ENCODE data around the gene ALPI. TPM values are rescaled to one million over a fixed set of nuclear protein-coding genes. Genes with fewer than 3 reads are reported as not detected.

The ALPI gene
- total RNA-seq, 1 experiment from 2014 or later: not detected

DNA sequence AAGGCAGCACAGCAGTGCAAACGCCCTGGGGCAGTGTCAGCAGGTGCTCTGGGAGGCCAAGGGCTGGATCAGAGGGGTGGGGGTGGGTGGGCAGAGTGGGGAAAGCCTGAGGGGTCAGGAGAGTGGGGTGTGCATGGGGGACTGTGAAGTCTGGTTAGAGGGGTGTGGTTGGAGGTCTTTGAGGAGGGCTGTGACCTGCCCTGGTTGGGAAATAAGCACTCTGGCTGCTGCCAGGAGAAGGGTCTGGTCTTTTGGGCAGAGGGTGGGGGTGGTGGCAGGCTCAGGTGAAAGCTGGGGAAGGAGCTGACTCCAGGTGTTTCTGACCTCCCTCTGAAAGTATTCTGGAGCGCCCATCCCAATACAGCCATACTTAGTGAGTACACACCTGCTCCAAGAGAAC lies 4.2 kb downstream of the ALPI start:
- DNase-seq (ENCODE audit: low spot score): no peak

DNA sequence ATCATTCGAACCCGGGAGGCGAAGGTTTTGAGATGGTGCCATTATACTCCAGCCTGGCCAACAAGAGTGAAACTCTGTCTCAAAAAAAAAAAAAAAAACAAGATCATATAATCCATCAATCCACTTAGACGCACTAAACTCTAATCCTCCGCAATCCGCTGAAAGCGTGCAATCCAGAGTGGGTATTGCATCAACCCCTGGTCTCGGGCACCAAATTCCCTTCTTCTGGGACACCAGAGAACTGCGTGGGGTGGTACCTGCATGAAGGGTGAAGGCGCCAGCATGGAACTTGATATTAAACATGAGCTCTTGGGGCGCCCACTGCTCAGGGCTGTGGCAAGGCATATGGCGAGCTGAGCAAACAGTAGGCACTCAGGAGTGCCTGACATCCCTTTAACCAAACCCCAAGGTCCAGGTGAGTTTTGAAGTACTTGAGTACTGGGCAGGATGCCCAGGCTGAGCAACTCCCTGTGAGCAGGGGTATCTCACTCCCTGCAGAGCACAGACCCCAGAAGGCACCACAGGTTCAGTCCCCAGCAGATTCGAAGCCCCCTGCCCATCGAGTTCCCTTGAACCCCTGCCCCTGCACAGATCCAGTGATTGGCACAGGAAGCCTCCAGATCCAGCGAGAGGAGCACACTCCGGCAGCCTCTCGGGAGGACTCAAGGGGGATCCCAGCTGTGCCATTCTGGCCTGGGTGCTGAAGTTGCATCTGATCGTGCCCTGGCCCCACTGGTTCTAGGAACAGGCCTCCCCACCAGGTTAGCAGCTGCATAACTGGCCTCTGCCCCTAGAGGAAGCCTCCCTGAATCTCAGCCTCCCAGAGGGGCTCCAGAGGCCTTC lies 8.0 kb downstream of the ALPI start:
- DNase-seq (ENCODE audit: low spot score): no peak

DNA sequence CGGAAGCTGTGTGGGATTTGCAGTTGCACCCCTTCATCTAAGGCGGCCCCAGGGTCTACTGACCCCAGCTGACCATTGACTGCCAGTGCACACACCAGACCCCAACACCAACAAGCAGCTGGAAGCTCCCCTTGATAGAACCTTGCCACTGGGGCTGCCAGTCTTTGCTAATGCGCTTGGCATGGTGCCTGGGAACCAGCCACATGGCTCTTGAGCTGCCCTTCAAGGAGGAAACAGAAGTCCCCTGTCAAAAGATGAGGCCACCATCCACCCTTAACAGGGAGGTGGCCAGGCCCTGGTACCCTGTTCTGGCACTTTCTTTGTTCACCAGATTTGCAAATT lies 8.6 kb downstream of the ALPI start:
- no peak for DNase-seq (ENCODE audit: low spot score)

DNA sequence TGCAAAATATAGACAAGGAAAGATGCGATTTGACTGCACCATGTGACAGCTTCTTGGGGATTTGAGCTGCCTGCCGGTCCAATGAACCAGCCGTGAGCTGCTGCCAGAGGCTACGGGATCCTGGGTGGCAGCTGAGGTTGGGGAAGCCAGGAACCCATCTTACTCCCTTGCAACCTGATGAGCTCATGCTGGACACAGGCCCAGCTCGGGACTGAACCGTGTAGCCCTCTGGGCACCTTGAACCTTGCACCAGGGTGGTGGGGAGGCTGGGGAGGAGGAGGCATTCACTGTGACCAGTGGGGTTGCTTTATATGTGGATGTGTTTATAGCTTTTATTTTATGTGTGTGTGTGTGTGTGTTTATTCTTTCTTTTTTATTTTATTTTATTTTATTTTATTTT lies 9.1 kb downstream of the ALPI start:
- DNase-seq (ENCODE audit: low spot score): no peak

DNA sequence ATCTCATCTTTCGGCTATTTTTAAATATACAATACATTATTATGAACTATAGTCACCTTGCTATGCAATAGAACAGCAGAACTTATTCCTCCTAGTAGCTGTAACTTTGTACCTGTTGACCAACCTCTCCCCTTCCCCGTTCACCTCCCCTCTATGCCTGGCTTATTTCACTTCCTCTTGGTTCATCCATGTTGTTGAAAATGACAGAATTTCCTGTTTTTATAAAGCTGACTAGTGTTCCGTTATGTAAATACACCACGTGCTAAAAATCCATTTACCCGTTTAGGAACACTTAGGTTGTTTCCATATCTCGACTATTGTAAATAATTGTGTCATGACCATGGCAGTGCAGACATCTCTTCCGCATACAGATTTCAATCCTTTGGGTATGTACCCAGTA lies 10.3 kb downstream of the ALPI start:
- DNase-seq (ENCODE audit: low spot score): no peak

DNA sequence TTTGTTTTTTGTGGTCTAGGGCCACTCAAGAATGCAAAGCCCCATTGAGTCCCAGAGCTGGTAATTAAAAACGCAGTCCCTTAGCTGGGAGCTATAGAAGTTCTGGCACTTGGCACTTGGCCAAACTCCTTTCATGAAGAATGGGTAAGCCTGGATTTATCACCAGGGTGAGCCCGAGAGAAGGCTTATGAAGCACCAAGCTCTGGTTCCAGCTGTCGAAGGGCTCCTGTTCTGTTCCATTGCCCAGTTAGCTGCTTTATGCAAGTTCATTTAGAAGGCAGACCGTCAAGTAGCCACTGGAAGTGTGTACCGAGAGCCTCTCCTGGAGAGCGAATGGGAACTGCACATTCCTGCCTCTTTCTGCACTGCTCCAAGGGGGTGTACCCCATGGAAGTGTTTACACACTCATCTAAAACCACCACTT lies 17.5 kb downstream of the ALPI start:
- DNase-seq (ENCODE audit: low spot score): no peak

DNA sequence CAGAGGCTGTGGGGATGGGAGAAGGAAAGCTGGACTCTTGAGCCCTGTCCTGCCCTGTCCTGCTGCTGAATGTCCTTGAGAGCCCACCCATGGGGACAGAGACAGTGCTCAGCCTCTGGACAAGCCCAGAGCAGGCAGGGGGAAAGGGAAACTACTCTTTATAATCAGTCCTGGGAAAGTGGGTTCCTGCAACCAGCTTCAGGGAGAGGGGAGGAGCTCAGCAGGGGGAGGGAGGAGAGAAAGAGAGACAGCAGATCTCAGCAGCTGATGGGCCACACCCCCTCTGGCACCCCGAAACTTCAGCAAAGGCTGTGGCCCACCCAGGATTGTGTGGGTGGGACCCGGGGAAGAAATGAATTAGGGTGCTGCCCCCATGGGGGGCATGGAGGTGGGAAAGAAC lies 20.1 kb downstream of the ALPI start:
- no peak for DNase-seq (ENCODE audit: low spot score)

DNA sequence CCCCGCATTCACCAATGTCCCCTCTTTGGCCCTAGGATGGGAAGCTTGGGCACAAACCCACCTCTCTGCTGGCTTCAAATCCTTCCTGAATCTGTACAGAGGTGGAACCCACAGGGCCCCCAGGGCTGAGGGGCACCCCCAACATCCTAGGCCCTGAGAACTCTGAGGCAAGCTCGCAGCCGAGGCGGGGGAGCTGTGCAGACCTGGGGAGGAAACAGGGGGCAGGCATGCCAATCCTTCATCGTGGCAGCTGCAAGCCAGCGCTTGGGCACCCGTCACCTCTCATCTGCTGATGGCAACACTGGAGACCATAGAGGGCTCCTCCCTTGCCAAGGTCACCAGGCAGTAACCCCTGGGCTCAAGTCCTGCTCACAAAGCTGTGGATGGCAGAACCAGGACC lies 20.8 kb downstream of the ALPI start:
- no peak for DNase-seq (ENCODE audit: low spot score)

DNA sequence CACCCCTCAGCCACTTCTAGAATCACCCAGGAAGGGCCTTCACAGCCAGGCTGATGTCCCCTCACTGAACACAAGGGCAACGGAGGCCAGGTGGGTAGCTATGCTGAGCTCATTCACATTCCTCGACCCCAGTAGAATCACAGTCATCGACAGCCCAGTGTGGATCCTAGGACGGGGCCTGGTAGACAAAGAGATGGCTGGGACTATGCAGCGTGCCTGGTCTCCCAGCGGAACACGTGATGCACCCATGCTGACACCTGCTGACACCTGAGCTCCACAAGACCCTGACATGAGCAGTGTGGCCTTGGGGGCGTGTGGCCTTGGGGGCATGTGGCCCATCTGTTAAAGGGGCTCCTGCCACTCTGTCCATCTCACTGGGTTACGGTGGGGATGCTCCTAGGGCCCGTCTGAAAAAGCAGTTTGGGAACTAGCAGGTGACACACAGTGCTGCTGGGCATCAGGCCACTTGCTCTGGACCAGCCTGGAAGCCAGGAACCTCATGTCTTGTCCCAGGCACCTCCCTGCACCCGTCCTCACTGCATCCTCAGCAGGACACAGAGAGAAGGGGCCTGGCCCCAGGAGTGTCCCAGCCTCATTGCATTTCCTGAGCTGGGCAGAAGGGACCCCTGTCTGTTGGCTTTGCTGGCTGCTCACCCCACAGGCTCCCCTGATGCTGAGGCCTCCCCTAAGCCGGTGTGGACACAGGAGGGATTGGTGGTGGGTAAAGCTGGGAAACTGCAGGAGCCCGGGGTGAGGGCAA lies 22.0 kb downstream of the ALPI start:
- DNase-seq (ENCODE audit: low spot score): no peak

DNA sequence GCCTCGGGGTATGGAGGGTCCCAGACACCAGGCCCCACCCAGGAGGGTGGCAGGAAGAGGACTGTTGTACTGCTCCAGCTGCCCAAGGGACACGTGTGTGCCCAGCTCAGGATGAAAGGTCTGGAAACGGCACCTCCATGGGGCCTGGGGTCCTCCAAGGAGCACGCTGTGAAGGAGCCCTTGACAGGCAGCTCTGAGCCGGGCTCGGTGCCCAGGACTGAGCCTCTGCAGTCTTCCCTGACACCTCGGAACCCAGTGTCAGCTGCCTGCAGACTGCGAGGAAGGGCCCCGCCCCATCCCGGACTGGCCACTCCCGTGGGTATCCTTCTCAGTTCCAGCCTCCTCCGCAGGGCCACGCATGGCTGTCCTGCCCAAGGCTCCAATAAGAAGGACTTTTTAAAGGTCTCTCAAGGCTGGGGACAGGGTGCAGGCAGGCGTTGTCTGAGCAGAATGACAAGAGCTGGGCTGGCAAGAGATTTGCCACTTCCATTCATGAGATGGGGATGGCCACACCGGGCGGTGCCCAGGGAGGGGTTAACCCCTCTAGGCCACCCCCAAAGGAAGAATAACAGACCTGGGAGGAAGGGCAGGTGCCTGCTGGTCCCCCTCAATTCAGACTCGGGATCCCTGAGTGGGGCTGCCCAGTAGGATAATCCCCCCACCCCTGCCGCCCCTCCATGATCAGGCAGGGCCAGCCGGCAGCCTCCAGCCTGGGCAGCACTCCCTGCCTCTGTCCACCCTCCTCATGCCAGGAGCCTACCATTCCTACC lies 22.8 kb downstream of the ALPI start:
- DNase-seq (ENCODE audit: low spot score): no peak

DNA sequence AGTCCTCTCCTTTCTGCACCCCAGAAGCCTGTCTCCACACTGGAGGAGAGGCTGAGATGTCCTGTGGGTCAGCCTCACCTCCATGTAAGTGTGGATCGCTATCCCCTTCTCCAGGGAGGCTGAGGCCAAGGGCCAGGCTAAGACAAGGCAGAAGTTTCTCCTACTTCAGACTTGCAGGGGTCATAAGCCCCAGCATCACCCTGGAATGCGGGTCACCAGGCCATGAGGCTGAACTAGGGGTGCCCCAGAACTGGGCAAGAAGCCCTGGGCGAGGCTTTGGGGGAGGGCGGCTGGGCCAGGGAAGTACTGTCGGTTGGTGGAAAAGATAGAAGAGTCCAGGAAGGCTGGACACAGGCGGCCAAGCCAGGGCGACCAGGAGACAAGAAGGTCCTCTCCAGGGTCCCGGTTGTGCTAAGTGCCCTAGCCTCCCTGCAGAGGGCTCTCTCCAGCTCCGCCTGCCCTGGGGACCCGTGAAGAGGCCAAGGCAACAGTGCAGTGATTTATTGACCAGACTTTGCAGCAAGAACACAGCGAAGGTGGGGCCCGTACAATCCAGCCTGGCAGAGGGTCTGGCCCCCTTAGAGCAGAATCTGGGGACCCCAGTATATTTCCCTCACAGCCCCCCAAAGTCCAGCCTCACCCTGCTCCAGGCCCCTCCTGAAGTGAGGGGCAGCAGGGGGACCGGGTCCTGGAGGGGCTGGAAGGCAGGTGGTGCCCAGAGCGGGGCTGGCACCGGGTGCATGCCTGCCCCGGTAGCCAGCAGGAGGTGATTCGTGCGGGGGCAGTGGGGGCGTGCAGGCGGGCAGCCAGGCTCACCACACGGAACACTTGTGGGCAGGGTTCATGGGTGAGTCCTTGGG lies 23.6 kb downstream of the ALPI start:
- DNase-seq (ENCODE audit: low spot score): no peak

DNA sequence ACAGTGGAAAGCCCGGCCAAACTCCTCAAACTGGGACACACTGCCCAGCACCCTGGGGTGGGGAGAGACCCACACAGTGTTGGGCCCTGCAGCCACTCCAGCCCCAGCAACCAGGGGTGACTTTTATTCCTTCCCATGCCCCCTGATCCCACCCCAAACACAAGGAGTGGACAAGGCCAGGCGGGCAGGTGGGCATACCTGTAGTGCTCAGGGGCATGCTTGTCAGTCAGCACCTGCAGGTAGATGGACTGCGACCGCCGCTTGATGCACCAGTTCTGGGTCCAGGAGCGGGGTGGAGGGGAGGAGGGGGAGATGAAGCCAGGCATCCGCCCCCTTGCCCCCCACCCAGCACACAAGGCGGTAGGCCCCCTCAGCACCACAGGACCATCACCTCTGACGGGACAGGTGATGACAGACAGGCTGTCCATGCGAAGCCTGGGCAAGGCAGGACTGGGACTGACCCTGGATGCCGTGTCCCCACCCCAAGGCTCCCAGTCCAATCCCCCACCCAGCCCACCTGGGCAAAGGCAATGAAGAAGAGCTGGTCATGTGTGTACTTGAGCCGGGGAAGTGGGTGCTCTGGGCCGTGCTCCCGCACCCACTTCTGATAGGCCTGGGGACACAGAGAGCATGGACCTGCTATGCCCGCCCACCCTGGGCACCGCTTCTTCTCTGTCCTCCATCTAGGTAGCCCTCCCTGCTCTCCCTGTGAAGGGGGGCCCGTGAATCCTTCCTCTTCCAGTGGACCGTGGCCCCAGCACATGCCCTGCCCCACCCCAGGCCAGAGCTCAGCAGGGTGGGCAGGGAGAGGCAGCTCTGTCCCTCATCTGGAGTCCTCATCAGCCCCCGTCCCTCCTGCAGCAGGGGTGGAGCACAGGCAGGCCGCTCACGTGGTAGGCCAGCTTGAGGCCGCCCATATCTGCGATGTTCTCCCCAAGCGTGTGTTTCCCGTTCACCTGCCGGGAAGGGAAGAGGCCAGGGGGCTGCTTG lies 24.5 kb downstream of the ALPI start:
- no peak for DNase-seq (ENCODE audit: low spot score)

DNA sequence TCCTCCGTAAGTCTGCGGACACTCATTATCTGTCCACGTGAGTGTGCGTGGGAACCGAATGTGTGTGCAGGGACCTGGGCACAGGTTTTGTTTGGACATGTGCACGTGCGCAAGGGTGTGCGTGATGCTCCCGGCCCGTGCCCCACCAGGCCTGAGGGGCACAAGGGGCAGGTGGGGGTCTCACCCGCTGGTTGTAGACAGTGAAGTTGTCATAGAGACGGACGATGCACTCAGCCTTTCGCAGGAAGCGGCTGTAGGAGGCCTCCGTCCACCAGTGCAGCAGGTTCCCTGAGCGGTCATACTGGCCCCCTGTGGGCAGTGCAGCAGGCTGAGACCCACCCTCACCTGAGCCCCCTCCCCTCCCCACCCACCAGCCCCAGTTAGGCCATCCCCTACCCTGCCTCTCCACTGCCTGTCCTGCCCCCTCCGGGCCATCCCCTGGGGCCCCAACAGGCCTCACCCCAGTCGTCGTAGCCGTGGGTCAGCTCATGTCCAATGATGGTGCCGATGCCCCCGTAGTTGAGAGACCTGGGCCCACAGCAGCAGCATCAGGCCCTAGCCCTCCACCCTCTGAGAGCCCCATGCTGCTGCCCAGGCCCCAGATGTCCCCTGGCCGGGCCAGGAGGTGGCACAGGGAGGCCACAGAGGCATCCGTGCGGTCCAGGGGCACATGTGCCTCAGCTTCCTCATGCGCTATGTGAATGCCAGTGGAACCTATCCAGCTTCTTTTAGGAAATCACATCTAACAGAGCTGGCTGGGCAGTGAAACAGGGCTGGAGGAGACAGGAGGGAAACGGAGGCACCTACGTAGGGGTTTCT lies 25.6 kb downstream of the ALPI start:
- no peak for DNase-seq (ENCODE audit: low spot score)

DNA sequence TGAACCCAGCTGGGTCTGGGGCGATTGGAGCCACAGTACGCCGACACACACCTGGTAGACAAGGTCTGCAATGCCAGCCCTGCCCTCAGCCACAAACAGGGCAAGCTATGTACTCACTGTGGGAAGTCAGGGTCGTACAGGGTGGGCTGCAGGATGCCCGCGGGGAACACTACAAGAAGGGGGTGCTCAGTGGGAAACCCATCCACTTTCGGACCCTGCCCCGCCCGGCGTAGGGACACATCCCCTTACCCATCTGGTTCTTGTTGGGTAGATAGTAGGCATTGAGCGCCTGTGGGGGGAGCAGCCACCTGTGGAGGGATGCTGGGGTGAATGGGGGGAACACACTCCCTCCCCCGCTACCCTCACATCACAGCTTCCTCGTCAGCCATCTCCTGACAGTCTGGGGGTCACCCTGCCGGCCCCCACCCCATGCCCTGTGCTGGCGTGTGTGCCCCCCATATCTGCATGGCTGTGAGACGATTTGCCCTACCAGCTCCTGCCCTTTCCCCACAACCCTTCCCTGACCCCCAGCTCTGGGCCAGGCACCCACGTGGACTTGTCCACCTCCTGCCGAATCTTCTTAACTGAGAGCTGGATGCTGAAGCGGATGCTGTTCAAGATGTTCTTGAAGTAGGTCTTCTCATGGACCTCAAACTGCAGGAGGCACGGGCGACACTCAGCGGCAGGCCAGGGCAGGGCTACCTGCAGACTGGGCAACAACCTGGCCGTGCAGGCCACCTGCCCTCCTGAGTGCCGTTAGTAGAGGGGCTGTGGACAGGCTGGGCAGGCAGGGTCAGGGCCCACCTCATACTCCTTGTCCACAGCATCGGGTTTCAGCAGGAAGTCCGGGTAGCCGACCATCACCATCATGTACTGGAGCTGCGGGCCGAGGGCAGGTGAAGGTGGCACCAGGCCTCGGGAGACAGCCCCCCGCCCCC lies 26.6 kb downstream of the ALPI start:
- no peak for DNase-seq (ENCODE audit: low spot score)

DNA sequence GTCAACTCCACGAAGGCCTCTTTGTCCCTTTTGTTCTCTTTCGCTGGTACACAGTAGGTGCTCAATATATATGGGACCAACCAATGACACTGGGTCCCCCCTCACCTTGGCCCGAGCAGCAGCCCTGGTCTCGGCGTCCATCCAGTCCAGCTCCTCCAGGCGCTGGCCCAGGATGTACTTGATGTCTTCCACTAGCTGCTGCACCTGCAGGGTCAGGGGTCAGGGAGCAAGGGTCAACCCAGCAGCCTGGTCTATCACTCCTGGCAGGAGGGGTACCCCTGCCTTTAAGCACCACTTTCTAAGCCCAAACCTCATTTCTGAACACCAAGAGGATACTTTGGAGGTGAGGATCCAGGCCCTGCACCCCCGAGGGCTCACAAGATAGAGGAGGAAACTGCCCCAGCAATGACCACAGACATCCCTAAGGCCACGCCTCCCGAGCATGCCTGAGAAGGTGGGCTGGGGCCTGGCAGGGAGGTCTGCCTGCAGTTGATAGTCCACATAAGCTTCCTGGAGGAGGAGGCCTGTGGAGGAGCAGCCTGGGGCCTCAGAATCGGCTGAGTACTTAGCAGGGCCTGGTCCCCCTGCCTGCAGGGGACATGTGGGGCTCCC lies 27.5 kb downstream of the ALPI start:
- no peak for DNase-seq (ENCODE audit: low spot score)

DNA sequence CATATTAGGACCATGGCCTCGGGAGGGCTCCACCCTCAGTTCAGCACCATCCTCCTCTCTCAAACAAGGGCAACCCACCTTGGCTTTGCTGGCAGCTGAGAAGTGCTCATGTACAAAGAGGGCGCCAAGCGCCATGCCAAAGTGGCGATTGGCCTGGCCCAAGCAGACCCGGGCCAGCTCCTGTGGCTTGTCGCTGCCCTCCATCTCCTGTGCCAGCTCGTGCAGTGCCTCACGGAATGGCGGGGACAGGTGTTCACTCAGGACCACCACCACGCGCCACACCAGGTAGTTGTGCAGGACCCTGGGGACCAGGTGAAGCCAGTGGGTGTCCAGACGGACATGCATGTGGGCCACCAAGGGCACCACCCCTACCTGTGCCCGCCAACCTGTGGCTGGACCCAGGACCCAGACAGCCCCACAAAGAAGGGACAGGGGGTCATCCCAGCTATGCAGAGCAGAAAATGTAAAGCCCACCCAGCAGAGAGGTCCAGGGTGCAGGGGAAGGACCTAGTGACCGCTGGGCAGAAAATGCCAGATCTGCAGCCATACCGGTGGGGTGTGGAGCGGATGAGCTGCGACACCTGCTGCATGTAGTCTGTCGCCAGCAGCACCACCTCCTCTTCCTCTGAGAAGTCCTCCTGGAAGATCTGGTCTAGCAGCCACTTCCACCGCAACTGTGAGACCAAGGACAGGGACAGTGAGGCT lies 28.1 kb downstream of the ALPI start:
- no peak for DNase-seq (ENCODE audit: low spot score)

DNA sequence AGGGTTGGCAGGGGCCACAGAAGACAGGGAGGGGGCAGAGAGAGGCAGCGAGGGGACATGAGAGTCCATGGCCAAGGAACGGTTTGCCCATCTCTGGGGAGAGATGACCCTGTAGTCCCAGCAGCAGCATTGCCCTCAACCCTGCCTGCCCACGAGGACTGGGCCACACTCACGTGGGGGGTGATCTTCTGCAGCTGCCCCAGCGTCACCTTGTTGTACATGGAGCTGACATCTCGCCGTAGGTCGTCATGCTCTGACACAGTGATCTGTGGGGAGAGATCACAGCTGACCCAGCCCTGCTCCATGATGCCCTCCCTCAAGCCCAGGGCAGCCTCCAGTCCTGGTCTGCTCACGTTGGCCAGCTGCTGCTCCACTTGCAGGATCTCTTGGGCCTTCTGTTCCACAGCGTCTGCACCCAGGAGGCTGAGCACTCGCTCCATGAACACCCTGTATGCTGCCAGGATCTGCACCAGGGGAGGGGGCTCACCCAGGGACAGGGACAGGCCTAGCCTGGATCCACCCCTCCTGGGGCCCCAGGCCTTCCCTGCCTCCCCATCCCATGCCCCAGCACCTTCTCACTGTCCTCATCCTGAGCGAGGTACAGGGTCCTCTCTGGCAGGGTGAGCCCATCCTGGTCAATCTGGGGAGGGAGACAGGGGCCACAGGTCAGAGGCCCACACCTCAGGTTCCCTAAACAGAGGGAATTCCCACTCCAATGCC lies 28.8 kb downstream of the ALPI start:
- DNase-seq (ENCODE audit: low spot score): no peak
